Measurements from ENCODE around the gene EP400.

Gene EP400

DNA sequence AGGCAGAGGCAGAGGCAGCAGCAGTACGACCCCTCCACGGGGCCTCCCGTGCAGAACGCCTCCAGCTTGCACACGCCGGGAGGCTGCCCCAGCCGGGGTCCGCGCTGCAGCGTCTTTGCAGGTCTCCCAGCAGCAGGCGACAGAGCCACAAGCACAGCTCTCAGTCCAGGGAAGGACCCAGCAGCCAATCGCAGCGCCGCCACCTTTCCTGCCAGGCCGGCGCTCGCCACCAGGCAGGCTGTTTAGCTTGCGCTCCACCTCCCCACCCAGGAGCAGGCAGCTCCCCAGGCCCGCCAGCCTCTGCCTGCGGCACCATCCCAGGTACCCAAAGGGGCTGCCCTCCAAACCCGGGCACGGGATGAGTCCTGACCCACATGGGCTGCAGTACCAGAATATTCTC lies 169.1 kb downstream of the EP400 start:
- no peak for DNase-seq
- H3K27ac ChIP-seq (ENCODE audit: insufficient read depth in 1 of 2, low read depth in 1 of 2, low read length in 2 of 2, poor library complexity in 1 of 2, severe bottlenecking in 2 of 2) = no peak overlapping the region
- ChIA-PET POLR2A (no interaction called here), CTCF (no interaction called here)
- no peak overlapping the region for H3K4me3 ChIP-seq (ENCODE audit: control insufficient read depth in 1 of 7, extremely low read depth in 1 of 7, insufficient read depth in 4 of 7, low read depth in 2 of 7, low read length in 6 of 7)
- H3K9me3 ChIP-seq (ENCODE audit: control extremely low read depth in 1 of 5, control insufficient read depth in 4 of 5, insufficient read depth in 2 of 5, low read depth in 1 of 5, low read length in 4 of 5) = no peaks in the 10 kb centered on the region
- no peaks in the 10 kb centered on the region for H3K27me3 ChIP-seq (replicated peaks in 2 of 5; ENCODE audit: control insufficient read depth in 4 of 5, insufficient read depth in 5 of 5, low read length in 4 of 5)
- 98% methylated on average over 21 of the region's 22 CpGs for WGBS (ENCODE audit: insufficient coverage)
- H3K4me1 ChIP-seq (ENCODE audit: control extremely low read depth in 1 of 4, control insufficient read depth in 4 of 4, insufficient read depth in 4 of 4, low read length in 3 of 4) = no peaks in the 10 kb centered on the region
- H3K36me3 ChIP-seq (ENCODE audit: control insufficient read depth in 4 of 4, insufficient read depth in 4 of 4, low read length in 3 of 4) = peaks cover 9 to 75% (median 47%) of the 10 kb centered on the region in 4 experiments

DNA sequence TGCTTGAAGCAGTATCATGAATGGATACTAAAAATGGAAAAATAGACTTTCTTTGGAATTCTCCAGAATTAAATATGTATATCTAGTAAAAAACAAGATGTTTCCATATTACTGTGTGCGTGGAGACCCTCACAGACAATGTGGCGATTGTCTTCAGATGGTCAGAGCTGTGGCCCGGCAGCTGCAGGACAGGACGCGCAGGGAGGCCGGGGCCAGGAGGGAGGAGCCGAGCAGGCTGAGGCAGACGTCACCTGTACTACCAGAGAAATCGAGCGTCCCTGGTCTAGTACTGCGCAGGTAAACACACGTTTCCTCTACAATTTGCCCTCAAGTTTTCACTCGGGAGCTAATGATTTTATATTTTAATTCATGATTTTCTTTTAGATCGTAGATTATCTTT lies 171.5 kb downstream of the EP400 start:
- CTCF ChIA-PET = no interaction called here
- H3K4me1 ChIP-seq (ENCODE audit: control extremely low read depth in 1 of 4, control insufficient read depth in 4 of 4, insufficient read depth in 4 of 4, low read length in 3 of 4) = no peaks in the 10 kb centered on the region
- no peak for DNase-seq
- 98% methylated on average over 12 of the region's 14 CpGs for WGBS (ENCODE audit: insufficient coverage)
- no peaks in the 10 kb centered on the region for H3K9me3 ChIP-seq (ENCODE audit: control extremely low read depth in 1 of 5, control insufficient read depth in 4 of 5, insufficient read depth in 2 of 5, low read depth in 1 of 5, low read length in 4 of 5)
- POLR2A ChIA-PET = no interaction called here
- H3K4me3 ChIP-seq (ENCODE audit: control insufficient read depth in 1 of 7, extremely low read depth in 1 of 7, insufficient read depth in 4 of 7, low read depth in 2 of 7, low read length in 6 of 7) = no peak overlapping the region
- H3K27me3 ChIP-seq (replicated peaks in 2 of 5; ENCODE audit: control insufficient read depth in 4 of 5, insufficient read depth in 5 of 5, low read length in 4 of 5) = no peaks in the 10 kb centered on the region
- H3K36me3 ChIP-seq (ENCODE audit: control insufficient read depth in 4 of 4, insufficient read depth in 4 of 4, low read length in 3 of 4) = peaks cover 6 to 74% (median 41%) of the 10 kb centered on the region in 4 experiments
- H3K27ac ChIP-seq (ENCODE audit: insufficient read depth in 1 of 2, low read depth in 1 of 2, low read length in 2 of 2, poor library complexity in 1 of 2, severe bottlenecking in 2 of 2) = no peak overlapping the region

DNA sequence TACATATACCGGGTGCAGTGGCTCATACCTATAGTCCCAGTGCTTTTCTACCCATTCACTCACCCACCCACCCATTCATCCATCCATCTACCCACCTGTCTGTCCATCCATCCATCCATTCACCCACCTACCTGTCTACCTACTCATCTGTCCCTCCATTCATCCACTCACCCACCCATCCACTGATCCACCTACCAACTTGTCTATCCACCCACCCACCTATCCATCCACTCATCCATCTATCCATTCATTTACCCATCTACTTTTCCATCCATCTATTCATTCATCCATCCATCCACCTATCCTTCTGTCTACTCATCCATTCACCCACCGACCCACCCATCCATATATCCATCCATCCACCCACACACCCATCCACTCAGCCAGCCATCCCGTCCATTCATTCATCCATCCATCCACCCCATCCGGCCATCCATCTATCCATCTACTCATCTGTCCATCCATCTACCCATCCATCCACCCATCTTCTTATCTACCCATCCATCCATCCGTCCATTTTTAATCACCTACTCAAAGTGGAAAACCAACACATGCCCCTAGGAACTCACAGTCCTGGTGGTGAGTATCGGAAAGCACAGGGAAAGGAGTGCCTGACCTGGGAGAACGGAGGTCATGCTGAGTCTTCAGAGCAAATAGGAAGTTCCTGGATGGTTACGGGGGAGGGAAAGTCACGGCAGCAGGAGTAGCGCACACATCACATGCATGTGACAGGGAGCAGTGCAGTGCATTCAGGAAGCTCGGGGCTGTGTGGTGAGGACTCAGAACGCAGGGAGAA lies 174.4 kb downstream of the EP400 start:
- H3K9me3 ChIP-seq (ENCODE audit: control extremely low read depth in 1 of 5, control insufficient read depth in 4 of 5, insufficient read depth in 2 of 5, low read depth in 1 of 5, low read length in 4 of 5) = peaks cover 1 to 26% (median 8%) of the 10 kb centered on the region in 5 experiments
- DNase-seq = no peak
- ChIA-PET CTCF (interaction anchor here (1.0 kb wide), 1 partner anchor 18 kb away, joined by 3 read pairs; no protein-coding TSS in a partner anchor), POLR2A (no interaction called here)
- H3K27ac ChIP-seq (ENCODE audit: insufficient read depth in 1 of 2, low read depth in 1 of 2, low read length in 2 of 2, poor library complexity in 1 of 2, severe bottlenecking in 2 of 2) = no peak overlapping the region
- no peaks in the 10 kb centered on the region for H3K4me1 ChIP-seq (ENCODE audit: control extremely low read depth in 1 of 4, control insufficient read depth in 4 of 4, insufficient read depth in 4 of 4, low read length in 3 of 4)
- H3K4me3 ChIP-seq (ENCODE audit: control insufficient read depth in 1 of 7, extremely low read depth in 1 of 7, insufficient read depth in 4 of 7, low read depth in 2 of 7, low read length in 6 of 7) = no peak overlapping the region
- 94% methylated on average over 10 of the region's 12 CpGs for WGBS (ENCODE audit: insufficient coverage)
- peaks cover 12 to 80% (median 58%) of the 10 kb centered on the region in 4 experiments for H3K36me3 ChIP-seq (ENCODE audit: control insufficient read depth in 4 of 4, insufficient read depth in 4 of 4, low read length in 3 of 4)
- no peaks in the 10 kb centered on the region for H3K27me3 ChIP-seq (replicated peaks in 2 of 5; ENCODE audit: control insufficient read depth in 4 of 5, insufficient read depth in 5 of 5, low read length in 4 of 5)

GRCh38 chr12:132124766-132125425 lies 175.2 kb downstream of the EP400 start:
- Histone ChIP-seq H3K27ac (ENCODE audit: insufficient read depth in 1 of 2, low read depth in 1 of 2, low read length in 2 of 2, poor library complexity in 1 of 2, severe bottlenecking in 2 of 2) (no peak overlapping the region), H3K9me3 (ENCODE audit: control extremely low read depth in 1 of 5, control insufficient read depth in 4 of 5, insufficient read depth in 2 of 5, low read depth in 1 of 5, low read length in 4 of 5) (peaks cover 1 to 30% (median 8%) of the 10 kb centered on the region in 5 experiments), H3K4me3 (ENCODE audit: control insufficient read depth in 1 of 7, extremely low read depth in 1 of 7, insufficient read depth in 4 of 7, low read depth in 2 of 7, low read length in 6 of 7) (no peak overlapping the region), H3K4me1 (ENCODE audit: control extremely low read depth in 1 of 4, control insufficient read depth in 4 of 4, insufficient read depth in 4 of 4, low read length in 3 of 4) (no peaks in the 10 kb centered on the region), H3K27me3 (replicated peaks in 2 of 5; ENCODE audit: control insufficient read depth in 4 of 5, insufficient read depth in 5 of 5, low read length in 4 of 5) (no peaks in the 10 kb centered on the region), H3K36me3 (ENCODE audit: control insufficient read depth in 4 of 4, insufficient read depth in 4 of 4, low read length in 3 of 4) (peaks cover 12 to 80% (median 57%) of the 10 kb centered on the region in 4 experiments)
- 88% methylated on average over 13 of the region's 19 CpGs for WGBS (ENCODE audit: insufficient coverage)
- ChIA-PET CTCF (interaction anchor here (1.0 kb wide), 1 partner anchor 17 kb away, joined by 3 read pairs; no protein-coding TSS in a partner anchor), POLR2A (no interaction called here)
- DNase-seq = peak; percentile 47 to 71 (median 59)

- peaks cover 1 to 37% (median 8%) of the 10 kb centered on the region in 5 experiments for H3K9me3 ChIP-seq (ENCODE audit: control extremely low read depth in 1 of 5, control insufficient read depth in 4 of 5, insufficient read depth in 2 of 5, low read depth in 1 of 5, low read length in 4 of 5)
- peaks cover 10 to 76% (median 54%) of the 10 kb centered on the region in 4 experiments for H3K36me3 ChIP-seq (ENCODE audit: control insufficient read depth in 4 of 4, insufficient read depth in 4 of 4, low read length in 3 of 4)
- H3K27ac ChIP-seq (ENCODE audit: insufficient read depth in 1 of 2, low read depth in 1 of 2, low read length in 2 of 2, poor library complexity in 1 of 2, severe bottlenecking in 2 of 2) = no peak overlapping the region
- CTCF ChIA-PET = no interaction called here
- no peaks in the 10 kb centered on the region for H3K4me1 ChIP-seq (ENCODE audit: control extremely low read depth in 1 of 4, control insufficient read depth in 4 of 4, insufficient read depth in 4 of 4, low read length in 3 of 4)
- POLR2A ChIA-PET = no interaction called here
- H3K4me3 ChIP-seq (ENCODE audit: control insufficient read depth in 1 of 7, extremely low read depth in 1 of 7, insufficient read depth in 4 of 7, low read depth in 2 of 7, low read length in 6 of 7) = no peak overlapping the region
- WGBS (ENCODE audit: insufficient coverage) = 95% methylated on average over 9 of the region's 12 CpGs
- H3K27me3 ChIP-seq (replicated peaks in 2 of 5; ENCODE audit: control insufficient read depth in 4 of 5, insufficient read depth in 5 of 5, low read length in 4 of 5) = no peaks in the 10 kb centered on the region
- no peak for DNase-seq
Measured at GRCh38 chr12:132125736-132126135, 176.0 kb downstream of the EP400 start.

GRCh38 chr12:132127041-132127440 lies 177.3 kb downstream of the EP400 start:
- H3K36me3 ChIP-seq (ENCODE audit: control insufficient read depth in 4 of 4, insufficient read depth in 4 of 4, low read length in 3 of 4) = peaks cover 10 to 64% (median 48%) of the 10 kb centered on the region in 4 experiments
- H3K4me3 ChIP-seq (ENCODE audit: control insufficient read depth in 1 of 7, extremely low read depth in 1 of 7, insufficient read depth in 4 of 7, low read depth in 2 of 7, low read length in 6 of 7) = no peak overlapping the region
- no peak overlapping the region for H3K27ac ChIP-seq (ENCODE audit: insufficient read depth in 1 of 2, low read depth in 1 of 2, low read length in 2 of 2, poor library complexity in 1 of 2, severe bottlenecking in 2 of 2)
- no peaks in the 10 kb centered on the region for H3K27me3 ChIP-seq (replicated peaks in 2 of 5; ENCODE audit: control insufficient read depth in 4 of 5, insufficient read depth in 5 of 5, low read length in 4 of 5)
- peaks cover 1 to 38% (median 10%) of the 10 kb centered on the region in 5 experiments for H3K9me3 ChIP-seq (ENCODE audit: control extremely low read depth in 1 of 5, control insufficient read depth in 4 of 5, insufficient read depth in 2 of 5, low read depth in 1 of 5, low read length in 4 of 5)
- ChIA-PET POLR2A (no interaction called here), CTCF (no interaction called here)
- 96% methylated on average over 6 of the region's 8 CpGs for WGBS (ENCODE audit: insufficient coverage)
- H3K4me1 ChIP-seq (ENCODE audit: control extremely low read depth in 1 of 4, control insufficient read depth in 4 of 4, insufficient read depth in 4 of 4, low read length in 3 of 4) = no peaks in the 10 kb centered on the region
- DNase-seq = no peak

- H3K36me3 ChIP-seq (ENCODE audit: control insufficient read depth in 4 of 4, insufficient read depth in 4 of 4, low read length in 3 of 4) = peaks cover 10 to 54% (median 39%) of the 10 kb centered on the region in 4 experiments
- H3K27me3 ChIP-seq (replicated peaks in 2 of 5; ENCODE audit: control insufficient read depth in 4 of 5, insufficient read depth in 5 of 5, low read length in 4 of 5) = no peaks in the 10 kb centered on the region
- ChIA-PET CTCF (no interaction called here), POLR2A (no interaction called here)
- DNase-seq = no peak
- peaks cover 1 to 38% (median 10%) of the 10 kb centered on the region in 5 experiments for H3K9me3 ChIP-seq (ENCODE audit: control extremely low read depth in 1 of 5, control insufficient read depth in 4 of 5, insufficient read depth in 2 of 5, low read depth in 1 of 5, low read length in 4 of 5)
- no peak overlapping the region for H3K4me3 ChIP-seq (ENCODE audit: control insufficient read depth in 1 of 7, extremely low read depth in 1 of 7, insufficient read depth in 4 of 7, low read depth in 2 of 7, low read length in 6 of 7)
- H3K4me1 ChIP-seq (ENCODE audit: control extremely low read depth in 1 of 4, control insufficient read depth in 4 of 4, insufficient read depth in 4 of 4, low read length in 3 of 4) = no peaks in the 10 kb centered on the region
- no peak overlapping the region for H3K27ac ChIP-seq (ENCODE audit: insufficient read depth in 1 of 2, low read depth in 1 of 2, low read length in 2 of 2, poor library complexity in 1 of 2, severe bottlenecking in 2 of 2)
- WGBS (ENCODE audit: insufficient coverage) = 100% methylated on average over 2 of the region's 3 CpGs
Measured at GRCh38 chr12:132129007-132129406, 179.3 kb downstream of the EP400 start.

Measured in common myeloid progenitor, CD34-positive (primary cell).